ENCODE results near the gene BCAN. TPM values are rescaled to one million over a fixed set of nuclear protein-coding genes. Genes with fewer than 3 reads are reported as not detected.
A peak's percentile ranks its signal among the peaks of the same experiment; 100 is the strongest.

BCAN gene
- total RNA-seq, 1 experiment from 2014 or later: not detected

GRCh38 chr1:156595016-156595415 lies 46.9 kb upstream of the BCAN start:
- no peaks in the 10 kb centered on the region for H4K20me1 ChIP-seq (ENCODE audit: insufficient read depth)
- H3K36me3 ChIP-seq (ENCODE audit: low read depth): peaks cover 19% of the 10 kb centered on the region
- H3K27ac ChIP-seq: no peak overlapping the region
- intact Hi-C loops (cut with micrococcal nuclease; ENCODE audit: unreplicated experiment): no loop called here
- no peak overlapping the region for H2AFZ ChIP-seq
- no peaks in the 10 kb centered on the region for H3K9me2 ChIP-seq (ENCODE audit: insufficient read depth)
- no peaks in the 10 kb centered on the region for H3K9me3 ChIP-seq (ENCODE audit: insufficient read depth, low read depth)
- no peak overlapping the region for H3K4me3 ChIP-seq
- TSS peak; percentile 26 for BruUV-seq (replicated peaks)
- H3K4me1 ChIP-seq (replicated peaks; ENCODE audit: insufficient read depth): peaks cover 14% of the 10 kb centered on the region
- TF ChIP-seq EZH2 (IDR thresholded peaks at IDR 0.05; ENCODE audit: low read depth) (no peak), CTCF (conservative IDR thresholded peaks at IDR 0.05) (no peak)
- ChIA-PET POLR2A (ENCODE audit: unreplicated experiment) (interaction anchor here (0.6 kb wide), 1 partner anchor 94 kb away, joined by 4 read pairs; no protein-coding TSS in a partner anchor), CTCF (no interaction called here)
- DNase-seq: no peak
- H3F3A ChIP-seq (ENCODE audit: insufficient read depth, low read depth): peaks cover 57% of the 10 kb centered on the region; the same call in 1 of the 2 replicates
- no peak overlapping the region for H3K4me2 ChIP-seq
- peaks cover 26% of the 10 kb centered on the region for H3K79me2 ChIP-seq (ENCODE audit: low read depth)
- no peaks in the 10 kb centered on the region for H3K27me3 ChIP-seq (ENCODE audit: insufficient read depth, low read depth)

- Histone ChIP-seq H3F3A (ENCODE audit: insufficient read depth, low read depth) (peaks cover 53% of the 10 kb centered on the region; the same call in 1 of the 2 replicates), H4K20me1 (ENCODE audit: insufficient read depth) (no peaks in the 10 kb centered on the region), H3K4me2 (no peak overlapping the region), H3K4me3 (no peak overlapping the region), H3K27me3 (ENCODE audit: insufficient read depth, low read depth) (no peaks in the 10 kb centered on the region), H3K36me3 (ENCODE audit: low read depth) (peaks cover 19% of the 10 kb centered on the region), H2AFZ (no peak overlapping the region), H3K9me3 (ENCODE audit: insufficient read depth, low read depth) (no peaks in the 10 kb centered on the region), H3K79me2 (ENCODE audit: low read depth) (peaks cover 40% of the 10 kb centered on the region), H3K27ac (no peak overlapping the region), H3K4me1 (replicated peaks; ENCODE audit: insufficient read depth) (peaks cover 12% of the 10 kb centered on the region), H3K9me2 (ENCODE audit: insufficient read depth) (no peaks in the 10 kb centered on the region)
- no TSS peak for BruUV-seq (replicated peaks)
- intact Hi-C loops (cut with micrococcal nuclease; ENCODE audit: unreplicated experiment): no loop called here
- ChIA-PET CTCF (no interaction called here), POLR2A (ENCODE audit: unreplicated experiment) (interaction anchor here (0.6 to 0.7 kb wide), 2 partner anchors 95 to 150 kb away, joined by 3 read pairs; no protein-coding TSS in a partner anchor)
- no peak for TF ChIP-seq EZH2 (IDR thresholded peaks at IDR 0.05; ENCODE audit: low read depth)
- TF ChIP-seq CTCF (conservative IDR thresholded peaks at IDR 0.05): no peak
- no peak for DNase-seq
These were observed 45.5 kb upstream of the BCAN start for GRCh38 chr1:156596426-156596825.

- H3K36me3 ChIP-seq (ENCODE audit: low read depth): peaks cover 19% of the 10 kb centered on the region
- ChIA-PET POLR2A (ENCODE audit: unreplicated experiment) (no interaction called here), CTCF (no interaction called here)
- H3K27me3 ChIP-seq (ENCODE audit: insufficient read depth, low read depth): no peaks in the 10 kb centered on the region
- BruUV-seq (replicated peaks): no TSS peak
- H3K9me3 ChIP-seq (ENCODE audit: insufficient read depth, low read depth): no peaks in the 10 kb centered on the region
- no peak overlapping the region for H3K4me3 ChIP-seq
- no peak overlapping the region for H3K27ac ChIP-seq
- peaks cover 32% of the 10 kb centered on the region for H3K79me2 ChIP-seq (ENCODE audit: low read depth)
- DNase-seq: no peak
- no peak overlapping the region for H2AFZ ChIP-seq
- H4K20me1 ChIP-seq (ENCODE audit: insufficient read depth): no peaks in the 10 kb centered on the region
- peaks cover 16% of the 10 kb centered on the region for H3K4me1 ChIP-seq (replicated peaks; ENCODE audit: insufficient read depth)
- peaks cover 48% of the 10 kb centered on the region; the same call in 1 of the 2 replicates for H3F3A ChIP-seq (ENCODE audit: insufficient read depth, low read depth)
- intact Hi-C loops (cut with micrococcal nuclease; ENCODE audit: unreplicated experiment): no loop called here
- H3K9me2 ChIP-seq (ENCODE audit: insufficient read depth): no peaks in the 10 kb centered on the region
- no peak overlapping the region for H3K4me2 ChIP-seq
- TF ChIP-seq EZH2 (IDR thresholded peaks at IDR 0.05; ENCODE audit: low read depth) (no peak), CTCF (conservative IDR thresholded peaks at IDR 0.05) (no peak)
These were observed 43.8 kb upstream of the BCAN start for GRCh38 chr1:156598125-156598524.
